GM21423 (cell line): ENCODE measurements around the gene LASP1.
A peak's percentile ranks its signal among the peaks of the same experiment; 100 is the strongest.

Experiments
- ATAC-seq: cut with Tn5 transposase; IDR thresholded peaks from one replicate; pipeline ENCODE4 v1.9.1; 2021; ENCODE audit warnings: mild to moderate bottlenecking, moderate library complexity; ENCODE audit not compliant: unreplicated experiment

The LASP1 gene

DNA sequence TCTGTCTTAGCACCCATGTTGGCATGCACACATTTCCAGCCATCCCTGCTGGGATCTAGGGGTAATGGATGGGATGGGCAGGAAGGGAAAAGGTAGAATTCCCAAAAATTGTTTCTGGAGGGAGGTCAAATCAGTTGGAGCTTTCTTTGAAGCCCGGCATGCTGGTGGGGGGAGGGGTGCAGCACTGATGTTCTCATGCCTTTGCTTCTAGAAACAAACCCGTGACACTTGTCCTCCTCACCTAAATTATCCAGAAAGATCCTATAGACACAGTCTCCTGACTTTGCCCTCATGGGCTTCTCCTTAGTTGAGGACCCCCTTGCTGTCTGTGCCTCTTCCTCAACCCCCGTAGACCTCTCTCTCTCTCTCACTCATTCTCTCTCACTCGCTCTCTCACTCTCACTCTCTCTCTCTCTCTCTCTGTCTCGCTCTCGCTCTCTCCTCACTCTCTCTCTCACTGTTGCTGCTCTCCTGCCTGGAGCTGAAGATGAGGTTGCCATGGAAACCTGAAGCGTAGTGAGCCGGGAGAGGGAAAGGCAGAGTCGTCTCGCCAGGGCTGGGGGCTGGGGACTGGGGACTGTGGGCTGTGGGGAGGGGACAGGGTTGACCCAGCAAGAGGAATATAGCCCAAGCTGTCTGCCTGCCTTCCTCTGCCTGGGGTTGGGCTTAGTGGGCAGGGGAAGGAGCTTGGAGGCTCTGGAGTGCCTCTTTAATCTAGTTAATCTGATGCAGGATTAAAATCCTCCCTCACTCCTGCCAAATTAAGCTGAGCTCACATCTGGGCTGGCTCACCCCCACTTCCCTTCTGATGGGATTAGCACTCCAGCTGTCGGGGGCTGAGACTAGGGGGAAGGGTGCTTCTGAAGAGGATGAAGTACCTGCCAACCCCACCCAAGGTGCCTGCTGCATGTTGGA is 16.1 kb downstream of the LASP1 start:
- ATAC-seq = no peak

- no peak for ATAC-seq
Measured at GRCh38 chr17:38886643-38887010, 16.8 kb downstream of the LASP1 start.

- no peak for ATAC-seq
Measured at GRCh38 chr17:38888842-38889241, 19.0 kb downstream of the LASP1 start.

DNA sequence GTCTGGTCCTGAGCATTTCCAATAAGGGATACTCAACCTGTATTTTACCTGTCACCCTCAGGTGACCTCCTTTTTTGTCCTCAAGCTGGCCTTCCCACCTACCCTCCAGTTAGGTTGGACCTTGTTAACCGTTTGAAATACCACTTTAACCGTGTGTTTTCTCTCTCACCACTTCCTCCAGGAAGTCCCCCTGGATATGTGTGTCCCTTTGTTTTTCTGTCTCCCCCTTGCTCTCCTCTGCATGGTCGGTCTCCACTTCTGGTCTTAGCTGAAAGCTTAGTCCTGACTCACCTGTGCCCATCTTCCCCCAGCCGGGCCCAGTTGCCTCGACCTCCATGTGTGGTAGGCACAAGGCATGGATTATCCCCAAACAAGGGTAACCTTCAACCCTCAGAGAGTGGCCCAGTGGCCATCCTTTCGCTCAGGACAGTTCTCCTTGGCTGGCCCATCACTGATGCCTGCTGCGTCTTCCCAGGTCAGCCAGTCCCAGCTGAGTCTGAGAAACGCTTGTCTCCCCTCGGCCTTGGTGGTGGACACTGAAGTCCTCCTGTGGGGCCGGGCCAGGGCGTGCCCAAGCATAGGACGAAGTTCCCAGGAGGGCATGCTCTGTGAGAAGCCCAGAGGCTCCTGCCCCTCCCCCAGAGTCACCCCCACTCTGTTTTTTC is 20.0 kb downstream of the LASP1 start:
- ATAC-seq = no peak

GRCh38 chr17:38890410-38890746 is 20.5 kb downstream of the LASP1 start:
- ATAC-seq = no peak

GRCh38 chr17:38891441-38891840 is 21.6 kb downstream of the LASP1 start:
- ATAC-seq = no peak

GRCh38 chr17:38892083-38892482 is 22.2 kb downstream of the LASP1 start:
- ATAC-seq = no peak

DNA sequence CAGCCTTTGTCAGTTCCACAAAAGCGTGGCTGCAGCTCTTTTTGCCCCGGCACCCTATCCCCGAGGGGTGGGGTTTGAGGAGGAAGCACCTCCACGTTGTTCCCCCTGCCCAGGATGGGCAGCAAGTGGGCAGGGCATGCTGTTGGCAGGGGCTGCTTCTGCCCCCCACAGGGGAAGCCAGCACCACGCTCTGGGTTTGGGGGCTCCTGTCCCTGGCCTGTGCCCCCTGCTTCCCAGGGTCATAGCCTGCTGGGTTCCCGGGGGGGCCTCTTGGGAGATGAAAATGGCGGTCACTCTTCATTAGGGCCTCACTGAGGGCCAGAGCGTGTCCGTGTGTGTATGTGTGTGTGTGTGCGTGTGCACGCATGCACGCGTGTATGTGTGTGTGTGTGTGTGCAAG is 22.8 kb downstream of the LASP1 start:
- ATAC-seq = no peak

GRCh38 chr17:38893113-38893512 is 23.3 kb downstream of the LASP1 start:
- no peak for ATAC-seq

- no peak for ATAC-seq
Measured at GRCh38 chr17:38893607-38894006, 23.7 kb downstream of the LASP1 start.

DNA sequence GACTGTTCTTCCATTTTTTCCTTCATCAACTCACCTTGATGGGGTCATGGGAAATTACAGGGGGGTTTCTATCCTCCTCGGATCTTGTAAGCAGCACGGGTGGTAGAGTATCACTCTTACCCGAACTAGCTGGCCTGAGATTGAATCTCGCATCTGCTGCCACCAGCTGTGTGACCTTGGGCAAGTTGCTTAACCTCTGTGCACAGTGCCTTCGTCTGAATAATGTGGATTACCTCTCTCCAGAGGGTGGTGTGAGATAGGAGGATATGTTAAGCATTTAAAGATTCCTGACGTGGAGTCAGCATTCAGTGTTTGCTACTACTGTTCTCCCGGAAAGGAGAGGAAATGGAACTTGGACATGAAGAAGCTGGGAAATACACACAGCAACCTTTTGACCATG is 24.4 kb downstream of the LASP1 start:
- ATAC-seq = no peak

- no peak for ATAC-seq
Measured at GRCh38 chr17:38896346-38896954, 26.6 kb downstream of the LASP1 start.

- ATAC-seq = no peak
Measured at GRCh38 chr17:38897176-38897575, 27.3 kb downstream of the LASP1 start.

- peak; percentile 7 for ATAC-seq
Measured at GRCh38 chr17:38897671-38898290, 27.9 kb downstream of the LASP1 start.

GRCh38 chr17:38898291-38898679 is 28.4 kb downstream of the LASP1 start:
- ATAC-seq = peak; percentile 31

GRCh38 chr17:38898812-38899348 is 29.0 kb downstream of the LASP1 start:
- peak; percentile 79 for ATAC-seq

- no peak for ATAC-seq
Measured at GRCh38 chr17:38899421-38899820, 29.6 kb downstream of the LASP1 start.

- ATAC-seq = no peak
Measured at GRCh38 chr17:38900978-38901656, 31.3 kb downstream of the LASP1 start.

DNA sequence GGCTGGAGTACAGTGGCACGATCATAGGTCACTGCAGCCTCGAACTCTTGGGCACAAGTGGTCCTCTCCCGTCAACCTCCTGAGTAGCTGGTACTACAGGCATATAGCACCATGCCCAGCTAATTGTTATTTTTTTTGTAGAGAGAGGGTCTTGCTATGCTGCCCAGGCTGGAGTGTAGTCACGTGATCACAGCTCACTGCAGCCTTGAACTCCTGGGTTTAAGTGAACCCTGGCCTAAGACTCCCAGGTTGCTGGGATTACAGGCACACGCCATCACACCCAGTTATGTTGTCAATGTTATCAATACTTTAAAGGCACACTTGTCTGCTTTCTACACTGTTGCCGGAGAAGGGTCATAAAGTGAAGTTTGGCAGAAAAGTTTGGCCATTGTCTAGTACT is 33.5 kb downstream of the LASP1 start:
- no peak for ATAC-seq

- no peak for ATAC-seq
Measured at GRCh38 chr17:38904892-38905291, 35.0 kb downstream of the LASP1 start.

GRCh38 chr17:38905375-38905774 is 35.5 kb downstream of the LASP1 start:
- no peak for ATAC-seq
